Islet of Langerhans (tissue), 1 donor: ENCODE data around the gene TRAF3IP3.

Source experiments
- FAIRE-seq: peaks from one replicate; lab custom pipeline; 2011; peaks lifted over from hg19 to GRCh38; lab: Jason Lieb, UNC

The TRAF3IP3 gene

GRCh38 chr1:209800984-209801834 lies 45.4 kb downstream of the TRAF3IP3 start:
- peak; percentile 53 for FAIRE-seq

GRCh38 chr1:209802117-209802779 lies 46.4 kb downstream of the TRAF3IP3 start:
- FAIRE-seq: no peak

- no peak for FAIRE-seq
These were observed 46.9 kb downstream of the TRAF3IP3 start for GRCh38 chr1:209802780-209803152.

GRCh38 chr1:209803568-209803967 lies 47.7 kb downstream of the TRAF3IP3 start:
- no peak for FAIRE-seq

GRCh38 chr1:209805341-209805781 lies 49.5 kb downstream of the TRAF3IP3 start:
- no peak for FAIRE-seq

- peak; percentile 47 for FAIRE-seq
These were observed 50.3 kb downstream of the TRAF3IP3 start, which contains the start of gene IRF6 for GRCh38 chr1:209805875-209806760. IRF6 (minus strand) TSS chr1:209806142; CDS start chr1:209801413, 4,729 bp downstream.

- no peak for FAIRE-seq
These were observed 51.7 kb downstream of the TRAF3IP3 start for GRCh38 chr1:209807509-209807908.

GRCh38 chr1:209808059-209808581 lies 52.3 kb downstream of the TRAF3IP3 start:
- no peak for FAIRE-seq

GRCh38 chr1:209809611-209810010 lies 53.8 kb downstream of the TRAF3IP3 start:
- no peak for FAIRE-seq

- no peak for FAIRE-seq
These were observed 54.9 kb downstream of the TRAF3IP3 start for GRCh38 chr1:209810783-209811182.

GRCh38 chr1:209813902-209814301 lies 58.0 kb downstream of the TRAF3IP3 start:
- FAIRE-seq: no peak

- FAIRE-seq: no peak
These were observed 59.6 kb downstream of the TRAF3IP3 start for GRCh38 chr1:209815490-209815889.

- FAIRE-seq: no peak
These were observed 60.1 kb downstream of the TRAF3IP3 start for GRCh38 chr1:209815931-209816341.

- no peak for FAIRE-seq
These were observed 61.1 kb downstream of the TRAF3IP3 start for GRCh38 chr1:209816923-209817322.

- no peak for FAIRE-seq
These were observed 61.8 kb downstream of the TRAF3IP3 start for GRCh38 chr1:209817691-209818090.

GRCh38 chr1:209819058-209819457 lies 63.2 kb downstream of the TRAF3IP3 start:
- no peak for FAIRE-seq

GRCh38 chr1:209820986-209821385 lies 65.1 kb downstream of the TRAF3IP3 start:
- no peak for FAIRE-seq

- no peak for FAIRE-seq
These were observed 66.9 kb downstream of the TRAF3IP3 start for GRCh38 chr1:209822706-209823105.

- peak; percentile 79 for FAIRE-seq
These were observed 67.5 kb downstream of the TRAF3IP3 start for GRCh38 chr1:209823143-209824041.

GRCh38 chr1:209825591-209826434 lies 70.0 kb downstream of the TRAF3IP3 start:
- no peak for FAIRE-seq
